ENCODE results near the gene SLC9A2. TPM values are rescaled to one million over a fixed set of nuclear protein-coding genes. Genes with fewer than 3 reads are reported as not detected.

Gene SLC9A2
- total and polyA plus RNA-seq, 2 of the 13 experiments (the other 11 are each of a cell fraction or from before 2014, with no cell fraction given): 0.02 TPM; not detected in 1

GRCh38 chr2:102736410-102737409, 117.4 kb downstream of the SLC9A2 start (continued):
- TF ChIP-seq YEATS2 (CRISPR knock-in tag; IDR thresholded peaks at IDR 0.05; ENCODE audit: borderline replicate concordance): peak; percentile 66; the same call in 1 of the 2 replicates
- TF ChIP-seq ETV6 (CRISPR knock-in tag; conservative IDR thresholded peaks at IDR 0.05): peak; percentile 76
- TF ChIP-seq HHEX (CRISPR knock-in tag; IDR thresholded peaks at IDR 0.05): no peak; the same call in 1 of the 2 replicates
- peak; percentile 94 for TF ChIP-seq PHF8 (CRISPR knock-in tag; IDR thresholded peaks at IDR 0.05)
- peak; percentile 93; the same call in 1 of the 2 replicates for TF ChIP-seq HINFP (CRISPR knock-in tag; IDR thresholded peaks at IDR 0.05; ENCODE audit: low read depth)
- 0 out of 2 replicates have a peak, but pooled peaks have one; percentile 13 for TF ChIP-seq RBAK (CRISPR knock-in tag; IDR thresholded peaks at IDR 0.05)
- no peak for TF ChIP-seq ZBTB46 (CRISPR knock-in tag; IDR thresholded peaks at IDR 0.05; ENCODE audit: borderline replicate concordance)
- TF ChIP-seq ZBTB4 (CRISPR knock-in tag; IDR thresholded peaks at IDR 0.05; ENCODE audit: borderline replicate concordance): no peak
- TF ChIP-seq JUN (CRISPR knock-in tag; IDR thresholded peaks at IDR 0.05): no peak
- TF ChIP-seq ZNF546 (CRISPR knock-in tag; conservative IDR thresholded peaks at IDR 0.05): peak; percentile 77; the same call in 1 of the 2 replicates
- TF ChIP-seq PCBP2 (optimal IDR thresholded peaks at IDR 0.05; ENCODE audit: low read depth, low read length, poor library complexity, severe bottlenecking): no peak
- no peak for TF ChIP-seq ZNF362 (CRISPR knock-in tag; IDR thresholded peaks at IDR 0.05; ENCODE audit: borderline replicate concordance)
- TF ChIP-seq MBNL3 (CRISPR knock-in tag; conservative IDR thresholded peaks at IDR 0.05): no peak
- 0 out of 2 replicates have a peak, but pooled peaks have one; percentile 10 for TF ChIP-seq ZXDC (CRISPR knock-in tag; IDR thresholded peaks at IDR 0.05)
- TF ChIP-seq POGZ (CRISPR knock-in tag; IDR thresholded peaks at IDR 0.05): peak; percentile 90
- peak; percentile 74 for TF ChIP-seq ZFX (CRISPR knock-in tag; IDR thresholded peaks at IDR 0.05; ENCODE audit: low read depth)

Data from HepG2 (cell line).